Smooth muscle cell (in vitro differentiated cells): ENCODE data around the gene ATAD3A. TPM values are rescaled to one million over a fixed set of nuclear protein-coding genes. Genes with fewer than 3 reads are reported as not detected.

Experiments
- DNase-seq: peaks from one replicate; lab custom pipeline; 2025; ENCODE audit not compliant: unreplicated experiment; lab: John Stamatoyannopoulos, UW
- H2AFZ ChIP-seq: fragments of 200-600 bp; sonication (generic); 2 replicates; pipeline ENCODE4 v1.6.0; 2016; ENCODE audit warnings: antibody characterized with exemption, low read depth, mild to moderate bottlenecking
- H3F3A ChIP-seq: fragments of 200-600 bp; sonication (generic); 2 replicates; pipeline ENCODE4 v1.6.0; 2017; ENCODE audit warnings: antibody characterized with exemption, low read depth
- H3K27ac ChIP-seq: fragments of 200-600 bp; sonication (generic); 2 replicates; pipeline ENCODE4 v1.5.1; 2016; ENCODE audit warnings: low read depth, mild to moderate bottlenecking
- H3K27me3 ChIP-seq: fragments of 200-600 bp; sonication (generic); 2 replicates; pipeline ENCODE4 v1.6.1; 2016; ENCODE audit warnings: low read depth, mild to moderate bottlenecking
- H3K36me3 ChIP-seq: fragments of 200-600 bp; sonication (generic); 2 replicates; pipeline ENCODE4 v1.5.1; 2016; ENCODE audit warnings: low read depth
- H3K4me1 ChIP-seq: fragments of 200-600 bp; sonication (generic); 2 replicates; pipeline ENCODE4 v1.5.1; 2016; ENCODE audit warnings: low read depth
- H3K4me2 ChIP-seq: fragments of 200-600 bp; sonication (generic); 2 replicates; pipeline ENCODE4 v1.6.0; 2016; ENCODE audit warnings: mild to moderate bottlenecking
- H3K4me3 ChIP-seq: fragments of 200-600 bp; sonication (generic); 2 replicates; pipeline ENCODE4 v1.5.1; 2016; ENCODE audit warnings: mild to moderate bottlenecking
- H3K79me2 ChIP-seq: fragments of 200-600 bp; sonication (generic); 2 replicates; pipeline ENCODE4 v1.6.0; 2016; ENCODE audit warnings: low read depth, mild to moderate bottlenecking
- H3K9ac ChIP-seq: fragments of 200-600 bp; sonication (generic); 2 replicates; pipeline ENCODE4 v1.6.0; 2016; ENCODE audit warnings: low read depth
- H3K9me3 ChIP-seq: fragments of 200-600 bp; sonication (generic); replicated peaks from 2 replicates; pipeline ENCODE4 v1.5.1; 2016; ENCODE audit warnings: low read depth
- H4K20me1 ChIP-seq: fragments of 200-600 bp; sonication (generic); 2 replicates; pipeline ENCODE4 v1.6.0; 2016; ENCODE audit warnings: low read depth
- CTCF ChIP-seq: fragments of 200-600 bp; sonication (generic); IDR thresholded peaks from 2 replicates; pipeline ENCODE4 v1.5.1; 2017; ENCODE audit warnings: borderline replicate concordance, mild to moderate bottlenecking, antibody characterized with exemption; ENCODE audit not compliant: insufficient read depth, poor library complexity, severe bottlenecking
- WGBS: methylation state at CpG from one replicate; pipeline ENCODE4 v1.1.7; 2016; ENCODE audit warnings: low lambda C conversion rate; 5-methylcytosine and 5-hydroxymethylcytosine counted together
- polyA plus RNA-seq: library from polyadenylated mRNA; unstranded; fragments of >200 nt; fragmentation: Nextera tagmentation; extraction: Ambion mirVana; gene quantifications from 2 replicates; pipeline ENCODE4 v1.2.1, GENCODE V29; 2016
- total RNA-seq: library from RNA; depleted of rRNA; stranded (reverse); fragments of >200 nt; gene quantifications from 2 replicates; pipeline ENCODE4 v1.2.3, GENCODE V29; 2014

Gene ATAD3A
- total and polyA plus RNA-seq, 2 experiments from 2014 or later: 14.3 to 58.0 TPM

GRCh38 chr1:1487701-1488100 lies 24.3 kb upstream of the ATAD3A start:
- no peaks in the 10 kb centered on the region for H3K79me2 ChIP-seq
- H4K20me1 ChIP-seq: no peaks in the 10 kb centered on the region
- H3K4me3 ChIP-seq: no peak overlapping the region
- WGBS: over 99% methylated on average over 18 of the region's 18 CpGs
- no peak overlapping the region for H3K4me2 ChIP-seq
- no peak for DNase-seq
- no peaks in the 10 kb centered on the region for H3F3A ChIP-seq
- H3K36me3 ChIP-seq: peaks cover 17% of the 10 kb centered on the region
- H3K9ac ChIP-seq: no peak overlapping the region
- H3K4me1 ChIP-seq: no peaks in the 10 kb centered on the region
- H3K27me3 ChIP-seq: no peaks in the 10 kb centered on the region
- no peak overlapping the region for H2AFZ ChIP-seq
- peaks cover 6% of the 10 kb centered on the region for H3K9me3 ChIP-seq
- no peak overlapping the region for H3K27ac ChIP-seq
- TF ChIP-seq CTCF: no peak

DNA sequence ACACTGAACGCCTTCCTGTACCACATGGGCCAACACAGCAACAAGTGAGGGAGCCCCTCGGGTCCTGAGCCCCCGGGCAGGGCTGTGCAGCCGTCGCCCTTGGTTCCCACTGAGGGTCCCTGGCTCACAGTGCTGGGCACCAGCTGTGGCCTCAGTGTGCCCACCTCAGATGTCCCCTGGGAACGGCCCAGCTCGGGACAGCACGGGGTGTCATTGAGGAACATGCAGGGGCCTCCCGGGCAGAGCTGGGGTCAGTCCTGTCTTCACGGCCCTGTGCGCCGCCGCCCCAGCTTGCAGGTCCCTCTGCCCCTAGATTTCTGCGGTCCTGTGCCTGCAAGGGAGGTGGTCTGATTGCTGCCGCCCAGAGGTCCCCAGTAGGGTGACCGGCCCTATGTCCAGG lies 22.7 kb upstream of the ATAD3A start:
- WGBS: over 99% methylated on average over 16 of the region's 16 CpGs
- Histone ChIP-seq H3K27me3 (no peaks in the 10 kb centered on the region), H3K4me3 (no peak overlapping the region), H3K4me2 (no peak overlapping the region), H3K9ac (no peak overlapping the region), H3K36me3 (peaks cover 23% of the 10 kb centered on the region), H3K79me2 (no peaks in the 10 kb centered on the region), H4K20me1 (peaks cover 4% of the 10 kb centered on the region), H3K4me1 (no peaks in the 10 kb centered on the region), H3K27ac (no peak overlapping the region), H3K9me3 (peaks cover 6% of the 10 kb centered on the region), H3F3A (no peaks in the 10 kb centered on the region), H2AFZ (no peak overlapping the region)
- no peak for TF ChIP-seq CTCF
- DNase-seq: no peak

DNA sequence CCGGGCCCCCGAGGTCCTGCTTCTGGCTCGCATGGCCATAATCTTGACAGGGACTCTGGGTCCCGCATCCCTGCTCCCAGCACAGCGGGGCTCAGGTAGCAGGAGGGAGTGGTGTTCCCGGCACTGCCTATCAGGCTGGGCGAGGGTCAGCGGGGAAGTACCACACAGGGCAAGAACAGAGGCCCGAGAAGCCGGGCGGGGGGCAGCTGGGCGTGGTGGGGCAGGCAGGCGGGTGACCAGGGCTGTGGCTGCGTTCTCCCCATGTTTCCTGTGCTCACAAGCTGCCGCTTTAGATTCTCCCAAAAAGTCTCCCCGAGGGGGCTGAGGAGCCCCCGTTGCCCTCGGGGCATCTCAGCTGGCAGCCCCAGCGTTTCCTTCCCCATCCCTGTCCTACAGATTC lies 22.1 kb upstream of the ATAD3A start:
- Histone ChIP-seq H3K27me3 (no peaks in the 10 kb centered on the region), H3K9ac (no peak overlapping the region), H3K36me3 (peaks cover 23% of the 10 kb centered on the region), H3K4me1 (no peaks in the 10 kb centered on the region), H3K4me3 (no peak overlapping the region), H3K79me2 (no peaks in the 10 kb centered on the region), H3K27ac (no peak overlapping the region), H4K20me1 (peaks cover 4% of the 10 kb centered on the region), H3F3A (no peaks in the 10 kb centered on the region), H3K9me3 (peaks cover 6% of the 10 kb centered on the region), H3K4me2 (no peak overlapping the region), H2AFZ (no peak overlapping the region)
- WGBS: 93% methylated on average over 18 of the region's 19 CpGs
- no peak for DNase-seq
- no peak for TF ChIP-seq CTCF

DNA sequence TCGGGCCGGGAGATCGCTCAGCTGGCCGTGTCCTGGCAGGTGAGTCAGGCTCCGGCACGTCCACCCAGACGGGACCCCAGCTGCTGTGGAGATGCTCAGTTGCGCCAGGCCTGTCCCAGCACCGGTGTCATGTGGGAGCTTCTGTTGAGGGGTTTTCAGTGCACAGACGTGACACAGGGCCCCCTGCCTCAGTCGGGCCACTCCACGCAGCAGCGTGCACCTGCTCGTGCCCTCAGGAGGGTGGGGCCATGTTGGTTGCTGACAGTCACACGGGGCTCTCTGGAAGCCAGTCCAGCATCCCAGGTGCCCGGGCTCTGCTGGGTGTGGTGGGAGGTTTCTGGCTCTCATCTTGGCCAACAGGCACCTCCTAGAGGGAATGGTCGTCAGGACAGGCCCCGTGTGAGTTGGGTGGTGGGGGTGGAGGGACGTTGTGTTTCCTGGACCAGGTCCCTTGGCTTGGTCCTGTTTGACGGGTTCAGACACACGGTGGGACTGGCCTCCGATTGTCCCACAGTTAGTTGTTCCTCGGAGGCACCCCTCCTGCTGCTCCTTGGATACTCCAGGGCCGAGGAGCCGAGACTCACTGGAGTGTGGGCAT lies 21.2 kb upstream of the ATAD3A start:
- 98% methylated on average over 25 of the region's 25 CpGs for WGBS
- TF ChIP-seq CTCF: no peak
- H3K27ac ChIP-seq: no peak overlapping the region
- H3K4me1 ChIP-seq: no peaks in the 10 kb centered on the region
- H3K79me2 ChIP-seq: no peaks in the 10 kb centered on the region
- peaks cover 4% of the 10 kb centered on the region for H4K20me1 ChIP-seq
- peaks cover 6% of the 10 kb centered on the region for H3K9me3 ChIP-seq
- H3K4me2 ChIP-seq: no peak overlapping the region
- peaks cover 23% of the 10 kb centered on the region for H3K36me3 ChIP-seq
- no peaks in the 10 kb centered on the region for H3F3A ChIP-seq
- no peak overlapping the region for H2AFZ ChIP-seq
- H3K4me3 ChIP-seq: no peak overlapping the region
- no peak for DNase-seq
- H3K27me3 ChIP-seq: no peaks in the 10 kb centered on the region
- H3K9ac ChIP-seq: no peak overlapping the region
